ENCODE measurements around the gene PPTC7.

GRCh38 chr12:110554184-110554583, 28.9 kb downstream of the PPTC7 start:
- no peak for TF ChIP-seq GATA3 (IDR thresholded peaks at IDR 0.05; ENCODE audit: low read depth, low read length)
- no peak for TF ChIP-seq GATA2 (IDR thresholded peaks at IDR 0.05; ENCODE audit: low read depth, low read length)
